Measurements from ENCODE around the gene ADNP. TPM values are rescaled to one million over a fixed set of nuclear protein-coding genes. Genes with fewer than 3 reads are reported as not detected.

The ADNP gene
- total RNA-seq, 1 donor from 2014 or later: 144 TPM

- Mint-ChIP-seq H3K9me3 (ENCODE audit: low read depth) (no peaks in the 10 kb centered on the region), H3K4me3 (ENCODE audit: low read depth) (no peak overlapping the region), H3K36me3 (ENCODE audit: insufficient read depth) (peaks cover 42% of the 10 kb centered on the region)
Measured at GRCh38 chr20:50891138-50891537, 40.1 kb downstream of the ADNP start.

DNA sequence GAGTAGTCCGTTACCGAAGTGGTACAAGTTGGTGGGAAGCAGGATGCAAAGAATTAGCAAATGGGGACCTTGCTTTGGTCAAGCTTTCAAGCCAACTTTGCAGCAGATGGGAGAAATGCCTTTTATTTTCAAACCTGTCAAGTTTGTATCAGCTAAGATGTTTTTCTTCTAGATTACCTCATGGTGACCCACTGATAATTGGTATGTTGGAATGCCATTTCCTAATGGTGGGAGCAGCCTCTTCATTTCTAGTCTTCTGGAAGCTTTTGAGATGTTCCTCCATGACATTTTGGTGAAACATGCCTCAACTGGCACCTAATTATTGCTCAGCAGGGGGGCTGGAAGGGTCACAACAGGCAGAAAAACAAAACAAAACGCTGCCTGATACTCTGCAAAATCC, 43.7 kb downstream of the ADNP start:
- H3K4me1 Mint-ChIP-seq (ENCODE audit: low read depth): no peaks in the 10 kb centered on the region
- DNase-seq (ENCODE audit: low spot score, unreplicated experiment): no peak
- no peak overlapping the region for H3K27ac Mint-ChIP-seq
- peaks cover 3% of the 10 kb centered on the region for H3K9me3 Mint-ChIP-seq (ENCODE audit: low read depth)
- H3K27me3 Mint-ChIP-seq: no peaks in the 10 kb centered on the region
- peaks cover 30% of the 10 kb centered on the region for H3K36me3 Mint-ChIP-seq (ENCODE audit: insufficient read depth)
- no peak overlapping the region for H3K4me3 Mint-ChIP-seq (ENCODE audit: low read depth)
- no peak for TF ChIP-seq CTCF (IDR thresholded peaks at IDR 0.05; ENCODE audit: unreplicated experiment)

More at GRCh38 chr20:50891138-50891537, 40.1 kb downstream of the ADNP start:
- no peak for TF ChIP-seq CTCF (IDR thresholded peaks at IDR 0.05; ENCODE audit: unreplicated experiment)
- Mint-ChIP-seq H3K27me3 (no peaks in the 10 kb centered on the region), H3K4me1 (ENCODE audit: low read depth) (peaks cover 6% of the 10 kb centered on the region), H3K27ac (no peak overlapping the region)
- no peak for DNase-seq (ENCODE audit: low spot score, unreplicated experiment)

GRCh38 chr20:50886184-50886790, 45.0 kb downstream of the ADNP start:
- Mint-ChIP-seq H3K36me3 (ENCODE audit: insufficient read depth) (peaks cover 20% of the 10 kb centered on the region), H3K4me1 (ENCODE audit: low read depth) (no peaks in the 10 kb centered on the region), H3K27ac (peak overlapping the region; percentile 29), H3K27me3 (no peaks in the 10 kb centered on the region), H3K9me3 (ENCODE audit: low read depth) (peaks cover 3% of the 10 kb centered on the region), H3K4me3 (ENCODE audit: low read depth) (no peak overlapping the region)
- DNase-seq (ENCODE audit: low spot score, unreplicated experiment): no peak
- TF ChIP-seq CTCF (IDR thresholded peaks at IDR 0.05; ENCODE audit: unreplicated experiment): no peak

DNA sequence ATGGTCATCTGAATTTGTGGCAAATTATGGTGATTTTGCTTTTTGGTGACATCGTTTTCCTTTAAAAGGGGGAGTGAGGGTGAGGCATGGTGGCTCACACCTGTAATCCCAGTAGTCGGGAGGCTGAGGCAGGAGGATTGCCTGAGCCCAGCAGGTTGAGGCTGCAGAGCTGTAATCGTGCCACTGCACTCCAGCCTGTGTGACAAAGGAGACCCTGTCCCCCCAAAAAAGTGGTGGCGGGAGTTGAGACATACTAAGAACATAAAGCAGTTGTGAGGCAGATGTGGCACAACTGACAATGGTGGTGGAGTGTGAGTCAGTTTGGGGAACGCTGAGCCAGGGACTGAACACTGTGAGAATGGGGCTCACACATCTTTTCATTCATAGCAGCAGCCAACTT, 45.5 kb downstream of the ADNP start:
- Mint-ChIP-seq H3K4me3 (ENCODE audit: low read depth) (no peak overlapping the region), H3K27me3 (no peaks in the 10 kb centered on the region), H3K9me3 (ENCODE audit: low read depth) (peaks cover 3% of the 10 kb centered on the region), H3K36me3 (ENCODE audit: insufficient read depth) (peaks cover 19% of the 10 kb centered on the region), H3K27ac (peak overlapping the region; percentile 29), H3K4me1 (ENCODE audit: low read depth) (no peaks in the 10 kb centered on the region)
- TF ChIP-seq CTCF (IDR thresholded peaks at IDR 0.05; ENCODE audit: unreplicated experiment): no peak
- DNase-seq (ENCODE audit: low spot score, unreplicated experiment): no peak

DNA sequence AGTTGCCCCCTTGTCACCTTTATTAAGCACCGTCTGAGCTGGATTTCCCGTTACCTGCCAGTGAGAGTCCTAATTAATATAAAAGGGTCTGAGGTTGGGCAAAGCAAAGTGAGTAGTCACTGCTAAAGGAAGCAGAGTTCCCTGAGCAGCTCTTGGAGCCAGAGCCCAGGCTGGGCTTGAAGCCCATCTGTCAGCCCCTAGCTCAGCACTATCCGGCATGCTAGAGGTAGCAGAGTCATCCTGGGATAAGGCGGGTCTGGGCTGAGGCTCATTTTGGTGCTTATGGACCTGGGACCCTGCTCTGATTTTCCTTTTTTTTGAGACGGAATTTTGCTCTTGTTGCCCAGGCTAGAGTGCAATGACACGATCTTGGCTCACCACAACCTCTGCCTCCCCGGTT, 46.2 kb downstream of the ADNP start:
- Mint-ChIP-seq H3K4me1 (ENCODE audit: low read depth) (no peaks in the 10 kb centered on the region), H3K36me3 (ENCODE audit: insufficient read depth) (peaks cover 16% of the 10 kb centered on the region), H3K27ac (no peak overlapping the region), H3K9me3 (ENCODE audit: low read depth) (peaks cover 3% of the 10 kb centered on the region), H3K4me3 (ENCODE audit: low read depth) (no peak overlapping the region), H3K27me3 (no peaks in the 10 kb centered on the region)
- TF ChIP-seq CTCF (IDR thresholded peaks at IDR 0.05; ENCODE audit: unreplicated experiment): no peak
- DNase-seq (ENCODE audit: low spot score, unreplicated experiment): no peak
